ENCODE results near the gene BBS2. TPM values are rescaled to one million over a fixed set of nuclear protein-coding genes. Genes with fewer than 3 reads are reported as not detected.

Gene BBS2
- total RNA-seq, 2 donors from 2014 or later = 14.3 to 19.1 TPM

DNA sequence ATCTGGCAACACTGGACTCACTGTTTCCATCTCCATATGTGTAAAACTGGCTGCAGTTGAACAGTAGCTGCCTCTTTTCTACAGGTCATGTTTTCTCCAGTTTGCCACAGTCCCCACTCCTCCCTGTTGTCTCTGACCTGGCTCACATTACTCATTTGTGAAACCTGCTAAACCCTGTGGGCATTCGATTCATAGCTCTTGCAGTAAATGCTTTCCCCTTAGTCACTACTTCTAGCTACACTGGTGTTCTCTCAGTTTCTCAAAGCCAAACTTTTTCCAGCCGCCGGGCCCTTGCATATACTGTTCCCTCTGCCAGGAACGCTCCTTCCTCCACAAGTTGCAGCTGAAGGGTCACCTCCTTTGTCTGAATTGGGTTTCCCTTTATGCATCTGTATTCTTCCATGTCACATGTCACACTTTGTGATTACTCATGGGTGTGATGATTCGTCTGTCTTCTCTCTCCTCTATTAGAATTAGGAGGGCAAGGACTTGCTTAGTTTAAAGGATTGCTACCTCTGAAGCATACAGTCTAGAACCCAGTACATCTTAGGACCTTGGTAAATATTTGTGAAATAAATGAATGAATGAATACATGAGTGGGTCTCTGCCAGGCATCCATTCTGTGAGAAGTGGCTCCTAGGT, 30.0 kb upstream of the BBS2 start:
- intact Hi-C loops (cut with DNase I) = no loop called here
- Histone ChIP-seq H3K9me3 (no peaks in the 10 kb centered on the region), H3K36me3 (replicated peaks in 1 of 2; ENCODE audit: insufficient read depth in 1 of 2, low read depth in 2 of 2) (no peaks in the 10 kb centered on the region), H3K27me3 (no peaks in the 10 kb centered on the region), H3K4me3 (no peak overlapping the region), H3K4me1 (peaks cover 6% of the 10 kb centered on the region), H3K27ac (no peak overlapping the region)
- no peak for DNase-seq
- TF ChIP-seq CTCF (IDR thresholded peaks at IDR 0.05) (no peak), POLR2A (IDR thresholded peaks at IDR 0.05) (no peak)
- no peak for ATAC-seq
- WGBS, 2 donors = 82 to 90% methylated on average over 5 of the region's 5 CpGs

GRCh38 chr16:56549161-56549560, 29.3 kb upstream of the BBS2 start:
- Histone ChIP-seq H3K4me3 (no peak overlapping the region), H3K36me3 (replicated peaks in 1 of 2; ENCODE audit: insufficient read depth in 1 of 2, low read depth in 2 of 2) (no peaks in the 10 kb centered on the region), H3K9me3 (no peaks in the 10 kb centered on the region), H3K4me1 (peaks cover 6% of the 10 kb centered on the region), H3K27me3 (no peaks in the 10 kb centered on the region), H3K27ac (no peak overlapping the region)
- DNase-seq (no peak), ATAC-seq (no peak)
- TF ChIP-seq CTCF (IDR thresholded peaks at IDR 0.05) (no peak), POLR2A (IDR thresholded peaks at IDR 0.05) (no peak)
- intact Hi-C loops (cut with DNase I) = no loop called here

DNA sequence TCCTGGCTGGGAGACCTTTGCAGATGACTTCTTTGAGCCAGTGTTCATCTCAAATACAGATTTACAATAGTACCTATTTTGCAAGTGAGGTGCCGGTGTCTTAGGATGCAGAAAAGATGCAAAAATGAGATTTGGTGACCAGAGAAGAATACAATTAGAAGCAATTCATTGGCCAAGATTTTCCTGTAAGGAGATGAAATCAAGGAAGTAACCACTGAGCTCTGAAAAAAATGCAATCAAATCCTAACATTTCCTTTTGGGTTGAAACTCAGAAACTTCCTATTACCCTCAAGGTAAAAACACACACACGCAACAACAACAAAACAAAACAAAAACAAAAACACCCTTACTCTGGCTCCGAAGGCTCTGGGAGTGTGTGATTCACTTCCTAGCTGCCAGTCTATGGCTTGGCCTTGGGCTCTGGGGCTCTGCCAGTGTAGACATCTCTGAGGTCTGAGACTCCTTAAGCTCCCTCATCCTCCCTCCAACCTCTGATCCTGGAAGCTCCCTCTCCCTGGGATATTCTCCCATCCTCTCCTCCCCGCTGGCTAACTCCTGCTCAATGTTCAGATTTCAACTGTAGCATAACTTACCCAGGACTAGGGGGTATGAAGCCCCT, 28.2 kb upstream of the BBS2 start:
- no peaks in the 10 kb centered on the region for H3K27me3 ChIP-seq
- no peaks in the 10 kb centered on the region for H3K36me3 ChIP-seq (replicated peaks in 1 of 2; ENCODE audit: insufficient read depth in 1 of 2, low read depth in 2 of 2)
- ATAC-seq = no peak
- intact Hi-C loops (cut with DNase I) = no loop called here
- H3K9me3 ChIP-seq = no peaks in the 10 kb centered on the region
- H3K4me1 ChIP-seq = peaks cover 6% of the 10 kb centered on the region
- no peak overlapping the region for H3K27ac ChIP-seq
- DNase-seq = no peak
- H3K4me3 ChIP-seq = no peak overlapping the region
- TF ChIP-seq CTCF (IDR thresholded peaks at IDR 0.05) (no peak), POLR2A (IDR thresholded peaks at IDR 0.05) (no peak)
- WGBS, 2 donors = 70 to 87% methylated on average over 4 of the region's 4 CpGs

DNA sequence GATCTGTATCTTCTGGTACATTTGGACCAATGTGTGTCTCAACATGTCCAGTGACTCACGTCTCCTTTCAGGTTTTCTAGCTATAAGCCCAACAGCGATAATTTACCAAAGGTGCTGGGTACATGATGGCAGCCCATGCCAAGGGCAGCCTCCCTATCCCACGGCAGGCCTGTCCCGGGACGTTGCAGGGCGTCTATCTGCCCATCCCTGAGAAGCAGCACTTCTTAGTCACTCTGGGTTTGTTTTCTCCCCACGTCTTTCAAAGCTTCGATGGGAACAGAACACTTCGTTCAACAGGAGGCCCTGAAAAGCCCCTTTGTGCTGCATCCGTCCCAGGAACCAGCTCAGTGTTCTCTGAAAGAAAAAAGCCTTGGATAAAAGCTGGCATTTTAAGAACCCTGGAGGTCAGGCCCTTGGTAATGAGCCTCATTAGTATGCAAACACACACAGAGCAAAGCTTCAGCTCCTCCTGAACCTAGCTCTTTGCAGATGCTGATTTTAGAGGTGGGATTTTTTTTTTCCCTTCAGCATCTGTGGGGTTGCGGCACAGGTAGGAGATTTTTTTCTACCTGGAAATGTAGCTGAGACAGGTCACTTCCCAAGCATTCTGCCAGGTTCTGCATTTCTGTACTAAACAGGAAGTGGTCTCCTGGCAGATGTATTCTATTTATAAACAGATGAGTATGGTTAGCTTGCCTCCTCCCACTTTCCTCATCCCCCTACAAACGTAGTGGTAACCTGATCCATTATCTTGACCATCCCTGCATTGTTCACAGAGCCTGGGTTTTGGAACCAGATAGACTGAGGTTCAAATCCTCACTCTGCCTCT, 27.5 kb upstream of the BBS2 start:
- H3K27ac ChIP-seq = no peak overlapping the region
- peaks cover 6% of the 10 kb centered on the region for H3K4me1 ChIP-seq
- intact Hi-C loops (cut with DNase I) = no loop called here
- DNase-seq (no peak), ATAC-seq (no peak)
- TF ChIP-seq POLR2A (IDR thresholded peaks at IDR 0.05) (no peak), CTCF (IDR thresholded peaks at IDR 0.05) (no peak)
- H3K27me3 ChIP-seq = no peaks in the 10 kb centered on the region
- no peak overlapping the region for H3K4me3 ChIP-seq
- no peaks in the 10 kb centered on the region for H3K9me3 ChIP-seq
- 36 to 40% methylated on average over 12 of the region's 12 CpGs for WGBS, 2 donors
- H3K36me3 ChIP-seq (replicated peaks in 1 of 2; ENCODE audit: insufficient read depth in 1 of 2, low read depth in 2 of 2) = no peaks in the 10 kb centered on the region

Data from body of pancreas (tissue), 4 donors.